Inferior parietal cortex (tissue), 1 donor: Measurements from ENCODE around the gene PDE1A.

ENCODE experiments used
- DNase-seq: peaks from one replicate; pipeline ENCODE4 v3.0.0-alpha.2; 2016; ENCODE audit errors: extremely low spot score

PDE1A gene

DNA sequence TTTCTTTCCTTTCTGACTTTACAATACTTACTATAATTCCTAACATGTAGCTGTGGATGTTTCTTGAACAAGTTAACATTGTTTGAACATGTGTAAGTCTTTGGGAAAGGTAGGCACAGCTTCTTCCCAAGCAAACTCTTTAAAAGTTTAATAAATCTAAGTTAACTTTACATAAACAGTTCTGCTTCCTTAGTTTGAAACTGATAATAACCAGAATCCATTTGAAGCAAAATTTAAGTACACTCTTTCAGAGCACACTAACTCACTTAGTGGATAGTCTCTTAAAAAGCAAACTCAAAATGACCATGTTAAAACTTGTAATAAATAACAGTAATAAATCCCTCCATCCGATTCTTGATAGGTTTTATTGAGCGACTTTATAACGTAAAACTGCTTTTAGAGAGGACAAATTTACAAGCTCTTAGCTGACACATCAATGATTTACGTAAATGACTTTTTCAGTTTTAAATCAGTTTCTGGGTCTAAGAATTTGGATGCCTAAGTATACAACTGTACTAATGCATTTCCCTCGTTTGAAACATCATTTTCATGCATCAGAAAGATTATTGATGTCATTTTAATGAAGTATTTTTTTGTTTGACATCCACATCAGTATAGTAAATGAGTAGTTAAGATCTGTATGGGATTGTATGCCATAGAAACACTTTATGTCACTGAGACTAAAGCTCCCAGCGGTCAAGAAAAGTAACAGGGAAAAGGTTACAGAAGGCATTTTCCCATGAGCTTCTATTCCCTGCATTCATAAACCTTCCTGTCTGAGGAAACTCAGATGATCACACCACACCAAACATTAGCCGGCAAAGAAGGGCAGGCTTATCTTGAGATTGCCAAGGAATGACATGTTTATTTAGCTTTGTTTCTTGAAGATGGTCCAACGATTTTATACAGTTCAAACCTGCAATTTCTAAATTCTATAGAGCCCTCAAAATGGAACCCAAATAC, 67.5 kb downstream of the PDE1A start:
- DNase-seq: no peak

DNA sequence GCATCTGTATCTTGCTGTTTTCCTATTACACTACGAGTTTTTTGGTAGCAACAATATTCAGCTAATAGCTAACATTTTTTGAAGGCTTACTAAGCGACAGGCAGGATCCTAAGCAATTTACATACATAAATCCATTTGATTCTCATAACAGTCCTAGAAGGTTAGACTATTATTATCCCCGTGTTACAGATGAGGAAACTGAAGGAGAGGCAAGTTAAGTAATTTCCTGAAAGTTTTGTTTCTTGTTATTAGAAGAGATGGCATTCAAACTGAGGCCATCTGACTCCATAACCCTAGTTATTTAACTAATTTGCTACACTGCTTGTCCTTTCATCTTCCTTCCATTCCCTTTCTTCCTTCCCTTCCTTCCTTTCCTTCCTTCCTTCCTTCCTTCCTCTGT, 68.2 kb downstream of the PDE1A start:
- no peak for DNase-seq

DNA sequence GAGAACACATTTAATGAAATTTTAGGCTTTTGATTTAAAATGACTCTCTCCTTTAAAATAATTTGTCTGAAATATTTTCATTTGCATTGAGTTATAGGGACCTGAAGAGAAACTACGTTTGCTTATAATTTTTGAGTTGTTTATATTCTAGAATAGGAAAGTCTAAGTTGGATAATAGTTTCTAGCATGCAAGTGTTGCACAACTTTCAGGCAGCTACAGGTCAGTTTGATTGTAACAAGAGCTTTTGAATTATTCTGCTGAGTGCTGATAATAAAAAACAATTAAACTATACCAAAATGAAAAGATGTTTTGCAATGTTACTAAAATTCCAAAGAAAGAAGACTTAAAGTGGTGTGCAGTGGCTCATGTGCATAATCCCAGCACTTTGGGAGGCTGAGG, 71.0 kb downstream of the PDE1A start:
- DNase-seq: no peak

DNA sequence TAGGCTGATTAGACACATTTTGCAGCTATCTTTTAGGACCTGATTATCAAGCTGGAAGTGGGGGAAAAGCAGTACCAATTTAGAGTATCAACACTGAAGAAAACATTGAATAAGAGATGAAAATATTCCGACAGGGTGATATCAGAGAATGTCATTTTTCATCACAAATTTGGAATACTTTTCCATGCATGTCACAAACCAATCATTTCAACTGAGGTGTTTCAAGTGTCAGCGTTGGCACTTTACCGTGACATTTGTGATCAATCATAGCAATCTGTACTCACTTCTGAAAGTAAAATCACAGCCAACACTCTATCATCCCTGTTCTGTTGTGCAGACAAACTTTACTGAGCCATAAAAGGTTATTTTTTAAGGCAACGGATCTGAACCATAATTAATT, 75.4 kb downstream of the PDE1A start:
- no peak for DNase-seq

DNA sequence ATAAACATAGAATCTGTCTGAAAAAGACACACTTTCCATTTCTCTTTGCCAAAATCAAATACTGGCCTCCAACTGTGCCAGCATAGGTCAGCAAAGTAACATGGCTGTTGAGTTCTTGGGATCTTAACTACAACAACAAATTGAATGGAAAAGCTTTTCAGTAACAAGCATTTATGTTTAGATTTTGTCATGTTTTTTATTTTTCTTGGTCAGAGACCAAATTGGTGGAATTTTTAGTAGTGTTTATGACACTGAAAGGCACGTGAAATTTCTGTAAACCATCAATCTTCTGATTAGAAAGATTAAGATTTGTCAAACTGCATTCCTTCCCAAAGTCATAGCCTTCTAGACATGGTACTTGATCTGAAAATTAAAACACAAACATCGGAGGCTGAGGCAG, 77.6 kb downstream of the PDE1A start:
- DNase-seq: no peak

DNA sequence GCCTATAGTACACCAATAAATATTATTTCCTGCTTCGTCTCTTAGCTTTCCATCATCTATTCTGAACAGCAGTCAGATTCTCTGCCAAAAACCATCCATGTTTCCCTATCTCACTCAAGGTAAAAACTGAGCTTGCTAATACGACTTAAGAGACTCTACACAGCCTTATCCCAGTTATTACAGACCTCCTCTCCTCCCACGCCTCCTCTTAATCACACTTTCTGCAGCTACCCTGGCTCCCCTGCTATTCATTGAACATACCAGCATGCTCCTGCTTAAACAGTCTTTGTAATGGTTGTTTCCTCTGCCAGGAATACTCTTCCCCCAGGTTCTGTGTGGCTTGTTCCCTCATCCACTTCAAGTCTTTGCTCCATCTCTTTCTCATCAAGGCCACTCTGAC, 81.5 kb downstream of the PDE1A start:
- no peak for DNase-seq

DNA sequence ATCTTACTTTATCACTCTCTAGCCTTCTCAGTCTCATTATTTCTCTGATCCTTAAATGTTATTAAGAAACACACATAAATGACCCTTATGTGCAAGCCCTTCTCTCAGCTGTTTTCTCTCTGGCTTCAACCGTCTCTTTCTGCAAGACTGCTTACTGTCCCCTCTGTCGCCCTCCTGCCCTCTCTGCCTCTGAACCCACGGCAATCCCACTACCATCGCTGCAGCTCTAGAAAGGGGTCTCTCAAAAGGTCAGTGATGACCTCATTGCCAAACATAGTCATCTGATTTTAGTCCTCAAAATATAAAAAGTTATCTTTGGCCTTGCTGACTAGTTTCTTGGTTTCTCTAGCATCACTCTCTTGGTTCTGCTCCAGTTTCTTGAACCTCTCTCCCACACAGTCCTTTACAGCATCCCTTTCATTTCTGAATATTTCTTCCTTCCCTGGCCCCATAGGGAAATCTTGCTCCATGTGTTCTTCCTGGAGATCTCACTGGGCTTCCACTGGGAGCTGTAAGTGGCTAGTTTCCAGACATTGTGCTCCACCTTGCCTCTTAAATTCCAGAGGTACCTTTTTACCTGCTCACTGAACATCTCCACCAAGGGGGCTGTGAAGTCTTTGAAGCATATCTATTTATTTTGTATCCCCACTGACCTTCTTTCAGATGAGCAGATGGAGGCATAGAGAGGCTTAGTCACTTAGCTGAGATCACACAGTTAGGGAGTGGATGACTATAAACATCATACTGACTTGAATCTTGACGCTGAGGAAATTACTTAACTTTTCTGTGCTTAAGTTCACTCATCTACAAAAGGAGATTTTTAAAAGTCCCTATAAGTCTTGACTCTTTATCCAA, 96.2 kb downstream of the PDE1A start:
- no peak for DNase-seq

DNA sequence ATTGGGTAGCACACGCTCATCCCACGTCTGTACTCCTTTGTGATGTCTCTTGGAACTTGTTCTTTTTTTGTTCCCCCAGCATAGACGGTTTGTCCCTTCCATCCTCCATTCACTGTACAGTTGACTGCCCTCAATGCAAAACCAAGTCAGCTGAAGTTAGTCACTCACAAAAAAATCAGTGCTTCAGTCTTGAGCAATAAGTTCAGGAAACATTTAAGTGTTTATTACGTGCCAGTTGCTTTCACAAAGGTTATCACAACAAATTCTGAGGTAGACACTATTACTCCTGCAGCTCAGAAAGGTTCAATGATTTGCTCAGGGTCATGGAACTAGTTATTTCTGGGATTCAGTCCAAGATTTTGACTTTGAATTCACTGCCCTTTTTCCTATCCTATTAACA, 102.2 kb downstream of the PDE1A start:
- DNase-seq: no peak

DNA sequence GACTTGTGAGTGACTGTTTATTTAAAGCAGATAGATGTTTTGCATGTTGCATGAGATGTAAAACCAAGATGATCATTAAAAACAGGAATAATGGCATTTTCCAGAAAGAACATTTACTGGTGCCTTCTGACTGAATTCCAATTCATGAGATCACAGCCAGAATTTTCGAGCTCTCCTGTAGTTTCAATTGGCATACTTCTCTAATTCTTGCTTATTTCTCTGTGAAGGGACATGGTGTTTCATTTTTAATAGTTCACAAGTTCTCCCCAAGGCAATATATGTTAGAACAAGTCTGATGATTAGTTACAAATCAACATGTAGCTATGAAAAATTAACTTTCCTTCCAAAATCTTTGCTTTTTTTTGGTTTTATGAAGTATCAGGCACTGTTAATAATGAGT, 105.7 kb downstream of the PDE1A start:
- DNase-seq: no peak

DNA sequence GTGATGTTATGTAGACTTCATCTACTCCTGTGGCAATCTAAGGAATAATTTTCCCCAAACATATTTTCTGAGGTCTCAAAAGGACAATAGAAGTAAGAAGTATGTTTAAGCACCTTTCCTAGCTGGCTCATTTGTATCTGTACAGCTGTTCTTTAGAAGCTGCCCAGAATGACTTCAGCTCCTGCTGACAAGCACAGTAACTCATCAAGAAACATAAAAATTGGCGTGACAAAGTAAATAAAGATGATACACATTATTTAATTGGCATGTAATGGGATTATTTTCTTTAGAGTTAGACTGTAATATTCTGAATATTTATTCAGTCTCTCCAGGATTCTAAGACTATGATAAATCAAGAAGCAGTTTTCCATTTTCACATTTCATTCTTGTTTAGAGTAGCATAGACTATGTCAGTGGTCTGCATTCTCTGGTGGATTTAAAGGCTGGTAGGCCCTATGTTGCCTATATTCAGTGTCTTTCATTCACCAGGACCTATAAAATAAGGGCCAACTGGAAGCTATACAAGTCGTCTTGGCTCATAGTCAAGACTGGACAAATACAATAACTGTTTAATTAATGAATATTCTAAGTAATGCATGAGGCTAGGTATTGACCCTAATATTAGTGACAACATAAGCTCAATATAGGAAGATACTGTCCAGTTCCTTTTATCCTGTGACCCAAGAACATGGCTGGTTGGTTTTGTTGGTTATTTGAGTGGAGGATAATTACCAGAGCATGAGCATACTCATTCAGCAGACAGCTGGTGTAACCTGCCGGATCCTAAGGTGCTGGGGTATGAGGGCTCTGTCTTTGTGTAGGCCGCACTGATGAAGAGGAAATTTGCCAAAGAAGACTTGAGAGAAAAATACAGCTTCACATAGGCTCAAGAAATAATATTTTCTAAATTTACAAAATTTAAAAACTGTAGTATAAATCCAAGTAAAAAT, 107.0 kb downstream of the PDE1A start:
- no peak for DNase-seq

DNA sequence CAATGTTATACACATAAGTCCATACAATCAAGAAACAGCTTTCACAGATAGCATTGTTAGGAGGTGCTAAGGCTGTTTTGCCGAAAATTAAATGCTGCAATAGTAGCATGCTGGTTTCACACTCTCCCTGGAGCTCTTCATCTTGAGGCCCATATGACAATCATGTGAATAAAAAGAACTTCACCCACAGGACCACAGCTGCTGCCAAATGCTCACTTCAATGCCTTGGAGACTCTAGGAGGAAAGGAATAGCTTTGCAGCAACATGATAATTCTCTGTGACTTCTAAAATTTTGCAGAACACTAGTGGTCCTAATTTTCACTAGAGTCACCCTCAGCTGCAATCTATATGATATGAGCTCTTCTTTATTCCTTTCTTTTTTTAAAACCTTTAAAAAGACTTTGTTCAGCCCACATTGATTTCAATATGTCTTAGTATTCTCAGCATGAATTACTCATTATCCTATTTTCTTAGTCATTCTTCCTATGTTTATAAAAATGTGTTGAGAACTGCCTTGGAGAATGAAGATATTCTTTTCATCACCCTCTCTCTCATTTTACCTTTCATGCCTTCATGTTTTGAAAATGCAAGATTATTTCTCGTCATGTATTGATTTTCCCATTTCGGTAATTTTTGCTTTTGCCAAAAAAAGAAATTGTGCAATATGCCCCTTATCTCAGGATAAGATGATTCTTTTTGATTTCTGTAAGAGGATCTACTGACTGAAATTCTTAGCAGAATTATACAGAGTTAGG, 108.2 kb downstream of the PDE1A start:
- DNase-seq: no peak

DNA sequence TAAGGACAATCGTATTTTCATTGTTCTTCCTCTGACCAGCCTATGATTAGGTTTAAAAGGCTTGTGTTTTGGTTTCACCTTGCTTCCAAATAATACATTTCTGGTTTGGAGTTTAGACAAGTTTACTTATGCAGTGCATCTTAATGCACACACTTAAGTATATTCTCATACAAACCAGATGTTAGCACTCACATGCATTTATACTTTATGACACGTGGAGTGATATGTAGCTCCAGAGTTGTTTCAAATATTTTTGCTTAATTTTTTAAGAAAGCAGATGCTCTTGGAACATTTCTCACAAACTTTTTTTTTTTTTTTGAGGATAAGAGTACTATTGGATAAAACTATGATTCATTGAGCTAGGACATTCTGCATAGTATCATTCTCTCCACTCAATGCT, 109.9 kb downstream of the PDE1A start:
- DNase-seq: no peak

DNA sequence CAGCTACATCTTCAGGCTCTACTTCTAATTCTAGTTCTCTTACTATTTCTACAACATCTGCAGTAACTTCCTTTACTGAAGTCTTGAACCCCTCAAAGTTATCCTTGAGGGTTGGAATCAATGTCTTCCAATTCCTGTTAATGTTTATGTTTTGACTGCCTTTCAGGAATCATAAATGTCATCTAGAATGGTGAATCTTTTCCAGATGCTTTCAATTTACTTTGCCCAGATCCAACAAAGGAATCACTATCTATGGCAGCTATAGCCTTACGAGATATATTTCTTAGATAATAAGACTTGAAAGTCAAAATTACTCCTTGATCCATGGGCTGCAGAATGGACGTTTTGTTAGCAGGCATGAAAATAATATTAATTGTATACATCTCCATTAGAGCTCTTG, 123.9 kb downstream of the PDE1A start:
- DNase-seq: no peak

DNA sequence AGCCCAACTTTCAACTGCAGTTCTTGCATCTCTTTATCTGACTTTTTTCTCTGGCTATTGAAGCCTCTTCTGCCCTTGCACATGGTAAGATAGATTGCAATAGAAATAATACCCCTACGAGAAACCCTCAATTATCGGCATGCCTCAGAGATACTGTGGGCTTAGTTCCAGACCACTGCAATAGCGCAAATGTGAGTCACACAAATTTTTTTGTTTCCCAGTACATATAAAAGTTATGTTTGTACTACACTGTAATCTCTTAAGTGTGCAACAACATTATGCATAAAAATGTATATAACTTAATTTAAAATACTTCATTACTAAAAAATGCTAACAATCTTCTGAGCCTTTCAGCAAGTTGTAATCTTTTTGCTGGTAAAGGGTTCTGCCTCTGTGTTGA, 124.7 kb downstream of the PDE1A start:
- DNase-seq: no peak

DNA sequence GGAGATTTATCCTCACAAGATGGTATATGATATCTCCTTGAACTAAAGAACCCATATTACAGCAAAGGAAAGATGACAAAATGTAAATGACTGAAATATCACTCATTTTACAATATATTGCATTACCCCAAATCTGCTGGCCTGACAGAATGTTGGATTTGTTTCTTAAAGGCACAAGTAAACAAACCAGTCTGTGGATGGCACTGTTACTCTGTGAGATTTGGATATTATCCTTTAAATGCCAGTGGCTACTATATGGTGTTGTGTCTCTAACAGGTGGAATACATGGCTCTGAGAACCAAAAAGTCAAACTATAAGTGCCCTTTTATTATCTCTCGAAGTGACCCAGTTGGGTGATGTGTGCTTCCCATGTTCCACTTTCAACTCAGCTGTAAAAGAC, 125.7 kb downstream of the PDE1A start:
- DNase-seq: no peak

DNA sequence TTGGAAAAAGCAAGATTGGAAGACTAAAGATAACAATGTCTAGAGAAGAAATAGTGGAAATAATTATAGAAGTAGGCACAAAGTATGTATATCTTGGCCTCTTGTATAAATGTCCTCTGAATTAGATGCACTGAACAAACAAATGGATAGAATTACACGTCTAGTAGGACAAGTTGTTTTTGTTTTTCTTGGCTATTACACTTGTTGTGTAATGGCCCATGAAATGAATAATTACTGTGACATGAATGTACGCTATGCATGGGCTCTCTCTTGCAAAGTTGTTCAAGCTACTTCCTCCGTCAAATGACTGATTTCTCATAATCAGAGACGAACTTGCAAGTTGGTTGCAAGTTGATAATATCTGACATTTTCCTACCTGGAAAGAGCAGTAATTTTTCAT, 126.2 kb downstream of the PDE1A start:
- no peak for DNase-seq

DNA sequence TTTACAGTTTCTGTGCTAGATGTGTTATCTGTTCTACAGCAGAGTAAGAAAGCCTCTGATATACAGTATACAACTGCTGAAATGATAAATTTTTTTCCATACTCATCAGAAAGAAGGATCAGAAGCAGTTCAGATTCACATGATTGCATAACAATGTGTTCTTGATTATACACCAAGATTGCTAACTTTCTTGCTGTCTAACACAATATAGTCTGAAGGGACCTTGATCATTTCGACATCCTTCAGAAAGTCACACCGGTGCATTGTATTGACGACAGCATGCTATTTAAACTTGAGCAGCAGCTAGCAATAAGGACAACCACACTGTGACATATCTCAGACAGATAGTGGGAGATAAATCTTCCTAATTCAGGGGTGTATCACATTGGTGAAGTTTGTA, 127.2 kb downstream of the PDE1A start:
- no peak for DNase-seq

DNA sequence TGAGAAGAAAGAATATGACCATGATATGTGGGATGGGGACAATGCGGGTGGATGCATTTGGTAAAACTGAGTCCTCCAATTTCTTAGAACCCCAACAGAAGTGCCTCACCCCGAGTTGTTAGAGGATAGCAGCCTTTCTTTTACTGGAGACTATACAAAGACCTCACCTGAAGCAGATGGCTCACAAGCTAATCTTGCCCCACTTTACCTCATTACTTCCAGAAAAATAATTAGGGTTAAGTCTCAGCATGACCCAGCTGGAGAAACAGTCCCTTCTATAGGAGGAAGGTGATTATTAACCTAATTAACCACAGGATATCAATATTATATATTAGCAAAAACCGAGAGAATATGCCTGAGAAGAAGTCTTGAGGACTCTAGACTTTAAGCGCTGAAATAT, 128.4 kb downstream of the PDE1A start:
- no peak for DNase-seq

DNA sequence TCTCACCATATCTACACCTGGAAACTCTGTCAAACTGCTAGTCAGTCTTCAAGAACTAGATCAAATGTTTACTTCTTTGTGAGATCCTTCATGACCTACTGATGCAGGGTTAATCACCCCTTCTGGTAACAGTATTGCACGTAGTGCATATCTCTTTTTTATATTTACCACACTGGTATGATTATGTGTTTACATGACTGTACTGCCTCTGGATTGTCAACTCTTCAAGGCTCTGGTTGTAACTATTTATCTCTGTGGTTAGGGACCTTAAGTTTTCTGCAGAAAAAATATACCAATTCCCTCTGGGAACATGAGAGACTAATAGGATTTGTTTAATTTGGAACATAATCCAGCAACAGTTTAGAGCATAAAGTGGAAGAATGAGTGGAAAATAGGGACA, 135.5 kb downstream of the PDE1A start:
- no peak for DNase-seq

DNA sequence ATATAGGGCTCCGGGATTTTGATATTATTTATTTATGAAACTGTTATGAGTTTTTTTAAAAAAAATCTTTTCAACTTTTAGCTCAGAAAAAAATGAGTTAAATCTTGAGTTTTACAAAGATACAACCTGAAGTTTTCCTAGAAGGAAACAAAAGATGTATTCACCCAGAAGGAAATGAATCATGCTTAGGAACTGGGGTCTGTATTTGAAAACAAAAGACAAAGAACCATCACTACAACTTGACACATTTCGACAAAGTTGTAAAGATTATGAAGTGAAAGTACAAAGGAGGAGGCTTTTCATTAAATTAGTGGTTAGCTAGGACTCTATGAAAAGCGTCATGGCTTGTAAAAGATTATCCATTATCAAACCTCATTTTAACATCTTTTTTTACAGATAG, 143.3 kb downstream of the PDE1A start:
- no peak for DNase-seq

DNA sequence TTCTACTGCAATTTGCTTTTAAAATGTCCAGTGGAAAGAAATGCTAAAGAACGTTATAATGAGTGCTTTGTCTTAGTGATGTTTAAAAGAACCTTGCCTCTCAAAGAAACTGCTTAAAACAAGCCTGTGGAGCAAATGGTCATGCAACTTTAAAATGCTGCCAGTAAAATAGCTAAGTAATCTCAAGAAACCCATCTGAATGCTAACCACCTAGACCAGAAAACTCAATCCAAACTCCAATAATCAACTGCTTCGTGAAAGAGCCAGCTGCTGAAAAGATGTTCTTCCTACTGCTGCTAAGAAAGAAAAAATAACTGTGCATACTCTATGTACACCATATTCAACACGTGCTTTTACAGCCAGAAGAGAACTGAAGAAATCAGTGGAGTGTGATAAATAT, 145.6 kb downstream of the PDE1A start:
- DNase-seq: peak; percentile 20
